Measurements from ENCODE around the gene GRM1. TPM values are rescaled to one million over a fixed set of nuclear protein-coding genes. Genes with fewer than 3 reads are reported as not detected.
A peak's percentile ranks its signal among the peaks of the same experiment; 100 is the strongest.

Gene GRM1
- total RNA-seq, 1 donor from 2014 or later, result not detected

GRCh38 chr6:146027586-146028251 lies 1.1 kb upstream of the GRM1 start:
- Mint-ChIP-seq H3K27ac (no peak overlapping the region), H3K4me1 (peaks cover 2% of the 10 kb centered on the region), H3K36me3 (ENCODE audit: low read depth) (no peaks in the 10 kb centered on the region), H3K4me3 (no peak overlapping the region), H3K27me3 (peaks cover 57% of the 10 kb centered on the region), H3K9me3 (no peaks in the 10 kb centered on the region)
- CTCF ChIA-PET, result no interaction called here
- no peak for TF ChIP-seq CTCF (IDR thresholded peaks at IDR 0.05)
- DNase-seq (no peak), ATAC-seq (ENCODE audit: low read depth) (no peak)
- intact Hi-C loops (cut with micrococcal nuclease), result no loop called here
- POLR2A ChIA-PET, result no interaction called here

GRCh38 chr6:146028252-146028795 lies 538 bp upstream of the GRM1 start:
- ChIA-PET POLR2A (no interaction called here), CTCF (no interaction called here)
- Mint-ChIP-seq H3K27me3 (peaks cover 52% of the 10 kb centered on the region), H3K36me3 (ENCODE audit: low read depth) (no peaks in the 10 kb centered on the region), H3K27ac (no peak overlapping the region), H3K4me1 (peaks cover 2% of the 10 kb centered on the region), H3K4me3 (no peak overlapping the region), H3K9me3 (no peaks in the 10 kb centered on the region)
- ATAC-seq (ENCODE audit: low read depth) (peak; percentile 54), DNase-seq (peak; percentile 25)
- intact Hi-C loops (cut with micrococcal nuclease), result no loop called here
- no peak for TF ChIP-seq CTCF (IDR thresholded peaks at IDR 0.05)

GRCh38 chr6:146029573-146030184 lies 817 bp downstream of the GRM1 start:
- intact Hi-C loops (cut with micrococcal nuclease), result no loop called here
- H3K9me3 Mint-ChIP-seq, result no peaks in the 10 kb centered on the region
- H3K27me3 Mint-ChIP-seq, result peaks cover 48% of the 10 kb centered on the region
- ChIA-PET CTCF (no interaction called here), POLR2A (no interaction called here)
- TF ChIP-seq CTCF (IDR thresholded peaks at IDR 0.05), result no peak
- DNase-seq (no peak), ATAC-seq (ENCODE audit: low read depth) (no peak)
- no peak overlapping the region for H3K27ac Mint-ChIP-seq
- peaks cover 2% of the 10 kb centered on the region for H3K4me1 Mint-ChIP-seq
- no peaks in the 10 kb centered on the region for H3K36me3 Mint-ChIP-seq (ENCODE audit: low read depth)
- H3K4me3 Mint-ChIP-seq, result no peak overlapping the region

- Mint-ChIP-seq H3K4me1 (peaks cover 2% of the 10 kb centered on the region), H3K9me3 (no peaks in the 10 kb centered on the region), H3K4me3 (no peak overlapping the region), H3K36me3 (ENCODE audit: low read depth) (no peaks in the 10 kb centered on the region), H3K27me3 (peaks cover 40% of the 10 kb centered on the region), H3K27ac (no peak overlapping the region)
- ATAC-seq (ENCODE audit: low read depth) (no peak), DNase-seq (no peak)
- no peak for TF ChIP-seq CTCF (IDR thresholded peaks at IDR 0.05)
- intact Hi-C loops (cut with micrococcal nuclease), result no loop called here
- POLR2A ChIA-PET, result no interaction called here
- CTCF ChIA-PET, result no interaction called here
Measured at GRCh38 chr6:146032387-146032786, 3.5 kb downstream of the GRM1 start.

- Mint-ChIP-seq H3K27ac (no peak overlapping the region), H3K4me3 (no peak overlapping the region), H3K27me3 (no peaks in the 10 kb centered on the region), H3K4me1 (no peaks in the 10 kb centered on the region), H3K9me3 (peaks cover 27% of the 10 kb centered on the region), H3K36me3 (ENCODE audit: low read depth) (no peaks in the 10 kb centered on the region)
- no peak for TF ChIP-seq CTCF (IDR thresholded peaks at IDR 0.05)
- ChIA-PET CTCF (no interaction called here), POLR2A (no interaction called here)
- ATAC-seq (ENCODE audit: low read depth), result no peak
- DNase-seq, result no peak
- intact Hi-C loops (cut with micrococcal nuclease), result no loop called here
Measured at GRCh38 chr6:146040360-146040759, 11.5 kb downstream of the GRM1 start.
